BE2C (cell line): ENCODE data around the gene FRY.

Experiments
- DNase-seq: peaks from one replicate; pipeline ENCODE4 v3.0.0-alpha.2; 2020
- H3K27me3 ChIP-seq: fragments of 250-450 bp; sonication (Bioruptor Pico); 2 replicates; pipeline ENCODE4 v1.5.1; 2020; ENCODE audit warnings: mild to moderate bottlenecking
- H3K36me3 ChIP-seq: fragments of 250-450 bp; sonication (Bioruptor Pico); 2 replicates; pipeline ENCODE4 v1.5.1; 2020; ENCODE audit warnings: mild to moderate bottlenecking
- H3K4me1 ChIP-seq: fragments of 250-450 bp; sonication (Bioruptor Pico); 2 replicates; pipeline ENCODE4 v1.5.1; 2020
- H3K4me3 ChIP-seq: 2 replicates; pipeline ENCODE4 v1.5.1; 2011; ENCODE audit warnings: low read depth, low read length
- H3K9me3 ChIP-seq: fragments of 250-450 bp; sonication (Bioruptor Pico); 2 replicates; pipeline ENCODE4 v1.5.1; 2020
- CTCF ChIP-seq: IDR thresholded peaks from 2 replicates; pipeline ENCODE4 v1.5.1; 2012; ENCODE audit warnings: mild to moderate bottlenecking, low read depth, low read length

FRY gene

DNA sequence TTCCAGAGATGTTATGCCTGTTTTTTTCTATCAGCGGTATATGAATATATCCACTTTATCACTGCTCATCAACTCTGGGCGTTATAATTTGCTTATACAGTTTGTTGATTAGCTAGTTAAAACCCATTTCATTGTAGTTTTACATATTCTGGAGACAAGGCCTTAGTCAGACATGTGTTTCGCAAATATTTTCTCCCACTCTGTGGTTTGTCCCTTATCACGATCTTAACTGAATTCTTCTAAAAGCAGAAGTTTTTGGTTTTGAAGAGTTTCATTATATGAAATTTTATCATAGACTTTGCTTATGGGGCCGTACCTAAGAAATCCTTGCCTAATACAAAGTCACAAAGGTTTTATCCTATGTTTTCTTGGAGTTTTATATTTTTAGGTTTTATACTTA, 84.6 kb downstream of the FRY start:
- Histone ChIP-seq H3K4me1 (no peaks in the 10 kb centered on the region; the same call in 1 of the 2 replicates), H3K4me3 (no peak overlapping the region), H3K27me3 (no peaks in the 10 kb centered on the region), H3K9me3 (no peaks in the 10 kb centered on the region), H3K36me3 (no peaks in the 10 kb centered on the region; the same call in none of the 2 replicates)
- DNase-seq: no peak
- no peak for TF ChIP-seq CTCF

- TF ChIP-seq CTCF: no peak
Measured at GRCh38 chr13:32117001-32117400, 85.4 kb downstream of the FRY start.

GRCh38 chr13:32117701-32118100, 86.1 kb downstream of the FRY start:
- Histone ChIP-seq H3K4me3 (no peak overlapping the region), H3K27me3 (no peaks in the 10 kb centered on the region), H3K36me3 (no peaks in the 10 kb centered on the region; the same call in none of the 2 replicates), H3K4me1 (no peaks in the 10 kb centered on the region; the same call in 1 of the 2 replicates), H3K9me3 (no peaks in the 10 kb centered on the region)
- TF ChIP-seq CTCF: no peak
- DNase-seq: no peak

More at GRCh38 chr13:32117001-32117400, 85.4 kb downstream of the FRY start:
- no peak for DNase-seq
- Histone ChIP-seq H3K9me3 (no peaks in the 10 kb centered on the region), H3K27me3 (no peaks in the 10 kb centered on the region), H3K4me3 (no peak overlapping the region), H3K4me1 (no peaks in the 10 kb centered on the region; the same call in 1 of the 2 replicates), H3K36me3 (no peaks in the 10 kb centered on the region; the same call in none of the 2 replicates)

GRCh38 chr13:32121316-32121715, 89.7 kb downstream of the FRY start:
- no peaks in the 10 kb centered on the region for H3K9me3 ChIP-seq
- no peak for TF ChIP-seq CTCF
- DNase-seq: no peak

DNA sequence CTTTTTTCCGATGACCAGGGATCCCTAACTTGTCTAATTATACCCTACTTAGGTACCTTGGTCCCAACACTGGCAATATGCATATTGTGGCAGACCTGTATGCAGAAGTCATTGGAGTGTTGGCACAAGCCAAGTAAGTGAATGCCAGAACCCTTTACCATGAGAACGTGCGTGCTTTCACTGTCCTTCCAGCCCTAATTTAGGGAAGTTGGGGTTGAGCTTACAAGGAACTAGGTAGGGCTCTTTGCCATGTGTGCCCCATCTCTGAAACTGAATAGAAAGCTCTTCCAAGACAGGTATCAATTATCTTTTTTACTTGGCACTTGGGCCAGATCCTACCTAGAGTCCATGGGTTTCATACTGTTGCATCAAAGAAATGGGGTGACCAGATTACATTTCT, 93.2 kb downstream of the FRY start:
- no peak for DNase-seq
- no peak overlapping the region for H3K4me3 ChIP-seq
- H3K4me1 ChIP-seq: no peaks in the 10 kb centered on the region; the same call in 1 of the 2 replicates
- H3K36me3 ChIP-seq: peaks cover 3% of the 10 kb centered on the region
- no peak for TF ChIP-seq CTCF
- no peaks in the 10 kb centered on the region for H3K9me3 ChIP-seq
- H3K27me3 ChIP-seq: no peaks in the 10 kb centered on the region

More at GRCh38 chr13:32121316-32121715, 89.7 kb downstream of the FRY start:
- Histone ChIP-seq H3K4me3 (no peak overlapping the region), H3K36me3 (peaks cover 3% of the 10 kb centered on the region), H3K27me3 (no peaks in the 10 kb centered on the region), H3K4me1 (no peaks in the 10 kb centered on the region; the same call in 1 of the 2 replicates)

DNA sequence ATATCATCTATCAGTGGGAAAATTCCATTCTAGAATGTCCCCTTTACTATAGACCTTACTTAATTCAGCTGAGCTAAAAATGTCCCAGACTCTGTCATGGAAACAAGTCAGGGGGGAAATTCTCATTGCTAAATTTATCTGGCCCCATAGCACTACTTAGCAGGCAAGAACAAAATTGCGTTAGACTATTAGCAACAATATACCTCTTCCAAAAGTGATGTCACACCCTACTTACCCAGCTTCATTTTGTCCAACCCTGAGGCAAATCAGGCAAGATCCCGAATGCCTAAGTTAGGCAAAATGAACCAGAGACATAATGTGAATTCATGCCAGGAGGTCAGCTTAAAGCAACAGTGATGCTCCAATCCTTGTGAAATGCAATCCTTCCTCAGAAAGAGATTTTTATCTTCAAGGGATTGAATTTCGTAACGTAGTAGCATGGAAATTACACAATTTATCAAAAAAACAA, 93.7 kb downstream of the FRY start:
- no peak overlapping the region for H3K4me3 ChIP-seq
- no peak for TF ChIP-seq CTCF
- H3K9me3 ChIP-seq: no peaks in the 10 kb centered on the region
- H3K4me1 ChIP-seq: no peaks in the 10 kb centered on the region; the same call in 1 of the 2 replicates
- no peak for DNase-seq
- no peaks in the 10 kb centered on the region for H3K27me3 ChIP-seq
- H3K36me3 ChIP-seq: peaks cover 3% of the 10 kb centered on the region
